Activated T-cell treated with anti-CD3 and anti-CD28 coated beads, Interleukin-2, amount 50 U/mL, for 72 hours (primary cell): Measurements from ENCODE around the gene NOS3. TPM values are rescaled to one million over a fixed set of nuclear protein-coding genes. Genes with fewer than 3 reads are reported as not detected.
A peak's percentile ranks its signal among the peaks of the same experiment; 100 is the strongest.

Experiments
- ATAC-seq, 2 donors: fragments of 150-1000 bp; cut with Tn5 transposase; replicated peaks in 1 of 2; 2 replicates each; pipeline ENCODE4 v1.10.0; 2021; ENCODE audit warnings: moderate library complexity in 2 of 2, mild to moderate bottlenecking in 1 of 2
- DNase-seq, 2 donors: peaks; one replicate each; pipeline ENCODE4 v3.0.0; 2021 to 2022; ENCODE audit warnings: mixed read lengths in 1 of 2
- H3K27ac Mint-ChIP-seq: one replicate; pipeline ENCODE4 v1.8.0; 2022; ENCODE audit warnings: mild to moderate bottlenecking, moderate library complexity, mixed read lengths
- H3K27me3 Mint-ChIP-seq: one replicate; pipeline ENCODE4 v1.8.0; 2022; ENCODE audit warnings: low read depth, mixed read lengths
- H3K36me3 Mint-ChIP-seq, 2 donors: one replicate each; pipeline ENCODE4 v1.8.0; 2022; ENCODE audit warnings: mixed read lengths in 2 of 2, mild to moderate bottlenecking in 1 of 2; ENCODE audit not compliant: insufficient read depth in 2 of 2
- H3K4me1 Mint-ChIP-seq: one replicate; pipeline ENCODE4 v1.8.0; 2022; ENCODE audit warnings: low read depth, mixed read lengths
- H3K4me3 Mint-ChIP-seq, 2 donors: one replicate each; pipeline ENCODE4 v1.8.0; 2022; ENCODE audit warnings: mild to moderate bottlenecking in 2 of 2, mixed read lengths in 2 of 2, moderate library complexity in 2 of 2
- H3K9me3 Mint-ChIP-seq, 2 donors: one replicate each; pipeline ENCODE4 v1.8.0; 2022; ENCODE audit warnings: mixed read lengths in 2 of 2
- total RNA-seq, 2 donors: library from RNA; stranded (reverse); gene quantifications; one replicate each; pipeline ENCODE4 v1.2.3, GENCODE V29; 2022

NOS3 gene
- total RNA-seq, 2 donors from 2014 or later, result 6.8 to 8.1 TPM

DNA sequence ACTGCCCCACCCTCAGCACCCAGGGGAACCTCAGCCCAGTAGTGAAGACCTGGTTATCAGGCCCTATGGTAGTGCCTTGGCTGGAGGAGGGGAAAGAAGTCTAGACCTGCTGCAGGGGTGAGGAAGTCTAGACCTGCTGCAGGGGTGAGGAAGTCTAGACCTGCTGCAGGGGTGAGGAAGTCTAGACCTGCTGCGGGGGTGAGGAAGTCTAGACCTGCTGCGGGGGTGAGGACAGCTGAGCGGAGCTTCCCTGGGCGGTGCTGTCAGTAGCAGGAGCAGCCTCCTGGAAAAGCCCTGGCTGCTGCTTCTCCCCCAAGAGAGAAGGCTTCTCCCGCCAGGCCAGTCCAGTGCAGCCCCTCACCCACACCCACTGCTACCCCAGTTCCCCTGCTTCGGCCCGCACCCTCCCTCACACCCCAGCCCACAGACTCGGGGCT is 6.3 kb downstream of the NOS3 start:
- no peak for DNase-seq
- Mint-ChIP-seq H3K27ac (no peak overlapping the region), H3K4me1 (peaks cover 12% of the 10 kb centered on the region), H3K27me3 (no peaks in the 10 kb centered on the region), H3K9me3 (peaks cover 0 to 2% of the 10 kb centered on the region in 2 donors), H3K4me3 (peak overlapping the region in 1 of 2 donors; percentile 67), H3K36me3 (peaks cover 0 to 1% of the 10 kb centered on the region in 2 donors)
- no peak for ATAC-seq

DNA sequence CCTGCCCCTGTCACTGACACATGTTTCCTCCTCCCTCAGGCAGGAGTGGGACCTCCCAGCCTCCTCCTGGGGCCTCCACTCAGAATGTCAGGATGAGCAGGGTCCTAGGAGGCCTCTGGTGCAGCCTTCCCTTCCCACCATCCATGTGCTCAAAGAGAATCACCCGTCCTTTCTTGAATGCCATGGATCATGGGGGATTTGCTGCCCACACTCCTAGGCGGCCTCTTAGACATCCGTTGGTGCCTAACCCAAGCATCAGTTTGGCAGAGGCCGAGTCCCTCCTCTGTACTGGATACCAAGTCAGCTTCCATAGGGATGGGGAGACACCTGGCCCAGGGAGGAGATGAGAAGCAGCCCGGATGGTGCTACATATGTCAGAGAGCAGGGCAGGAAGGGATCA is 7.0 kb downstream of the NOS3 start:
- H3K9me3 Mint-ChIP-seq, result no peaks in the 10 kb centered on the region
- H3K27ac Mint-ChIP-seq, result no peak overlapping the region
- H3K36me3 Mint-ChIP-seq, result no peaks in the 10 kb centered on the region
- no peaks in the 10 kb centered on the region for H3K27me3 Mint-ChIP-seq
- H3K4me1 Mint-ChIP-seq, result peaks cover 12% of the 10 kb centered on the region
- DNase-seq, result no peak
- no peak overlapping the region for H3K4me3 Mint-ChIP-seq
- ATAC-seq, result no peak

DNA sequence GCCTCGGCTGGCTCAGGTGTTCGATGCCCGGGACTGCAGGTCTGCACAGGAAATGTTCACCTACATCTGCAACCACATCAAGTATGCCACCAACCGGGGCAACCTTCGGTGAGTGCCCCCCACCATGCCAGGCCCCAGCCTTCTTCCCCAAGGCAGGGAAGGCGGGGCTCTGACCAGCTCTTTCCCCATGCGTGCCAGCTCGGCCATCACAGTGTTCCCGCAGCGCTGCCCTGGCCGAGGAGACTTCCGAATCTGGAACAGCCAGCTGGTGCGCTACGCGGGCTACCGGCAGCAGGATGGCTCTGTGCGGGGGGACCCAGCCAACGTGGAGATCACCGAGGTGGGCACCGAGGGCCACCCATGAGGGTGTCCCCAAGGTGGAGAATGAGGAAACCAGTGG is 7.5 kb downstream of the NOS3 start:
- Mint-ChIP-seq H3K27ac (no peak overlapping the region), H3K9me3 (no peaks in the 10 kb centered on the region)
- no peak for ATAC-seq

DNA sequence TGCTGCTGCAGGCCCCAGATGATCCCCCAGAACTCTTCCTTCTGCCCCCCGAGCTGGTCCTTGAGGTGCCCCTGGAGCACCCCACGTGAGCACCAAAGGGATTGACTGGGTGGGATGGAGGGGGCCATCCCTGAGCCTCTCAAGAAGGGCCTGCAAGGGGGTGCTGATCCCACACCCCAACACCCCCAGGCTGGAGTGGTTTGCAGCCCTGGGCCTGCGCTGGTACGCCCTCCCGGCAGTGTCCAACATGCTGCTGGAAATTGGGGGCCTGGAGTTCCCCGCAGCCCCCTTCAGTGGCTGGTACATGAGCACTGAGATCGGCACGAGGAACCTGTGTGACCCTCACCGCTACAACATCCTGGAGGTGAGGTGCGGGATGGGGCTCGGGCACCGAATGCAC is 8.2 kb downstream of the NOS3 start:
- DNase-seq, result no peak
- Mint-ChIP-seq H3K36me3 (no peaks in the 10 kb centered on the region), H3K27ac (no peak overlapping the region), H3K27me3 (no peaks in the 10 kb centered on the region), H3K4me1 (peaks cover 12% of the 10 kb centered on the region), H3K9me3 (no peaks in the 10 kb centered on the region), H3K4me3 (no peak overlapping the region)
- ATAC-seq, result no peak

More for the DNA sequence above, 7.5 kb downstream of the NOS3 start:
- H3K4me3 Mint-ChIP-seq, result no peak overlapping the region
- no peaks in the 10 kb centered on the region for H3K36me3 Mint-ChIP-seq
- H3K4me1 Mint-ChIP-seq, result peaks cover 12% of the 10 kb centered on the region
- H3K27me3 Mint-ChIP-seq, result no peaks in the 10 kb centered on the region
- no peak for DNase-seq

DNA sequence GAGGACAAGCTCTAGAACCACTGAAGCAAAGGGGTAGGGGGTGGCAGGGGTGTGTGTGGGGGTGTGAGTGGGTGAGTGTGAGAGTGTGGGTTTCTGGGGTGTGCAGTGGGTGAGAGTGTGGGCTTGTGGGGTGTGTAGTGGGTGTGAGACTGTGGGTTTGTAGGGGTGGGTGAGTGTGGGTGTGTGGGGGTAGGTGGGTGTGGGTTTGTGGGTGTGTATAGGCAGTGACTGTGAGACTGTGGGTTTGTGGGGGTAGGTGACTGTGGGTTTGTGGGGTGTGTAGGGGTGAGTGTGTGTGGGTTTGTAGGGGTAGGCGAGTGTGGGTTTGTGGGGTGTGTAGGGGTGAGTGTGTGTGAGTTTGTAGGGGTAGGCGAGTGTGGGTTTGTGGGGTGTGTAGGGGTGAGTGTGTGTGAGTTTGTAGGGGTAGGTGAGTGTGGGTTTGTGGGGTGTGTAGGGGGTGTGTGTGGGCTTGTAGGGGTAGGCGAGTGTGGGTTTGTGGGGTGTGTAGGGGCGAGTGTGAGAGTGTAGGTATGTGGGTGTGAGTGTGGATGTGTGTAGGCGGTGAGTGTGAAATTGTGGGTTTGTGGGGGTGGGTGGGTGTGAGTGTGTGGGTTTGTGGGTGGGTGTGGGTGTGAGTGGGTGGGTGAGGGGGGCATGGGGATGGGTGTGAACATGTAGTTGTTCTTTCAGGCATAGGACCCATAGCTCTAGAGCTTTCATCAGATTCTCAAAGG is 8.8 kb downstream of the NOS3 start:
- no peak overlapping the region for H3K27ac Mint-ChIP-seq
- H3K4me3 Mint-ChIP-seq, result no peak overlapping the region
- H3K27me3 Mint-ChIP-seq, result no peaks in the 10 kb centered on the region
- ATAC-seq (no peak), DNase-seq (no peak)
- H3K36me3 Mint-ChIP-seq, result no peaks in the 10 kb centered on the region
- no peaks in the 10 kb centered on the region for H3K9me3 Mint-ChIP-seq
- peaks cover 12% of the 10 kb centered on the region for H3K4me1 Mint-ChIP-seq

DNA sequence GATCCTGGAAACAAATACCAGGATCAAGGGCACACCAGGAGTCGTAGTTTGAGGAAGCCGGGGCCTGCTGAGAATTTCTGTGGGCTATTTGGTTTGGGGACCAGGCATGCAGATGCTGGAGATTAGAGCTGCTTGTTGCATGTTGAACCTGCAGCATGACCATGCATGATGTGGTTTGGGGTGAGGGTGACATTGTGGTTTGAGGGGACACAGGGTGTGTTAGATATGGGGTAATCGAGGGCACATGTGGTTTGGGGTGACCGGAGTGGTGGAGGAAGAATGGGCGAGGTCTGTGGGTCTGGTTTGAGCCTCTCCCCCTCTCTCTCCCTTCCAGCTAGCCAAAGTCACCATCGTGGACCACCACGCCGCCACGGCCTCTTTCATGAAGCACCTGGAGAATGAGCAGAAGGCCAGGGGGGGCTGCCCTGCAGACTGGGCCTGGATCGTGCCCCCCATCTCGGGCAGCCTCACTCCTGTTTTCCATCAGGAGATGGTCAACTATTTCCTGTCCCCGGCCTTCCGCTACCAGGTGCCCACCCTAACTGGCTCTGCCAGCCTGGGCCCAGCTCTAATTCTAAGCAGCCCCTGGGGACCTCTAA is 10.2 kb downstream of the NOS3 start:
- no peaks in the 10 kb centered on the region for H3K36me3 Mint-ChIP-seq
- no peaks in the 10 kb centered on the region for H3K27me3 Mint-ChIP-seq
- no peaks in the 10 kb centered on the region for H3K9me3 Mint-ChIP-seq
- H3K27ac Mint-ChIP-seq, result no peak overlapping the region
- peaks cover 12% of the 10 kb centered on the region for H3K4me1 Mint-ChIP-seq
- DNase-seq (no peak), ATAC-seq (no peak)
- no peak overlapping the region for H3K4me3 Mint-ChIP-seq

DNA sequence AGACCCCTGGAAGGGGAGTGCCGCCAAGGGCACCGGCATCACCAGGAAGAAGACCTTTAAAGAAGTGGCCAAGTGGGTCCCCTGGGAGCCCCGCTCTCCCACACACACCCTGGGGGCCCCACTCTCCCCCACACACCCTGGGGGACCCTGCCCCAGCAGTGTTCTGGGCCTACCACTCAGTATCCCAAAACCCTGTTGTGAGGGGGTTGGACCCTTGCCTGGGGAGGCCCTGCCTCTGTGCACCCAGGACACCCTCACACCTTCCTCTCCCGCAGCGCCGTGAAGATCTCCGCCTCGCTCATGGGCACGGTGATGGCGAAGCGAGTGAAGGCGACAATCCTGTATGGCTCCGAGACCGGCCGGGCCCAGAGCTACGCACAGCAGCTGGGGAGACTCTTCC is 10.7 kb downstream of the NOS3 start:
- Mint-ChIP-seq H3K4me3 (no peak overlapping the region), H3K36me3 (no peaks in the 10 kb centered on the region), H3K9me3 (no peaks in the 10 kb centered on the region), H3K27me3 (no peaks in the 10 kb centered on the region), H3K4me1 (peaks cover 8% of the 10 kb centered on the region), H3K27ac (no peak overlapping the region)
- DNase-seq (no peak), ATAC-seq (no peak)

DNA sequence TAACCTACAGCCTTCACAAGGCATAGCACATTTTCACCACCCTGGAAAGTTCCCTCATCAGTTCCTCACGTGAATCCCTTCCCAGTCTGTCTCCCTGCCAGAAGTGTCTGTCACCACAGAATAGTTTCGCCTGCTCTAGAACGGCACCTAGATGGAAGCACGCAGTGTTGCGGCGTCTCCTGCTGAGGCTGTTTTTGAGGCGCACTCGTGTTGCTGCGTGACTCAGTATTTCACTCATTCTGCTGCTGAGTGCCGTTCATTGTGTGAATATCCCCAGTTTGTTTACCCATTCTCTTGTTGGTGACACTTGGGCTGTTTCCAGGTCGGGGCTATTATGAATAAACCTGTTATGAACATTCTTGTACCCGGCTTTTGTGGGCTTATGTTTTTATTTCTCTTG is 12.8 kb downstream of the NOS3 start:
- no peaks in the 10 kb centered on the region for H3K9me3 Mint-ChIP-seq
- no peak for DNase-seq
- ATAC-seq, result no peak
- peaks cover 15% of the 10 kb centered on the region for H3K4me1 Mint-ChIP-seq
- no peaks in the 10 kb centered on the region for H3K27me3 Mint-ChIP-seq
- no peak overlapping the region for H3K4me3 Mint-ChIP-seq
- no peaks in the 10 kb centered on the region for H3K36me3 Mint-ChIP-seq
- H3K27ac Mint-ChIP-seq, result no peak overlapping the region

DNA sequence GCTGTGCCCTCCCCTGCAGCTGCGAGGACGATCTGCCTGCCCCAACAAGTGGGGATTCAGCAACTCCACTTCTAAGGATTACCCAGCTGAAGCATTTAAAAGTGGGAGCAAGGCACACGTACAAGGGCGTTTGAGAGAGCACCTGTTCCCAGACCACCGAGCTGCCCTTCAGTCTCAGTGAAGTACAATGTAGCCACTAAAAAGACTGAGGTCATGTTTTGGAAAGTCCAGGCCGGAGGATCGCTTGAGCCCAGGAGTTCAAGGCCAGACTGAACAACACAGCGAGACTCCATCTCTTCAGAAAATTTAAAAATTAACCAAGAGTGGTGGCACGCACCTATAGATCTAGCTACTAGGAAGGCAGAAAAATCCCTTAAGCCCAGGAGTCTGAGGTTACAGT is 14.7 kb downstream of the NOS3 start:
- no peak for DNase-seq
- H3K27me3 Mint-ChIP-seq, result no peaks in the 10 kb centered on the region
- H3K4me3 Mint-ChIP-seq, result no peak overlapping the region
- H3K9me3 Mint-ChIP-seq, result no peaks in the 10 kb centered on the region
- H3K4me1 Mint-ChIP-seq, result peaks cover 22% of the 10 kb centered on the region
- no peaks in the 10 kb centered on the region for H3K36me3 Mint-ChIP-seq
- ATAC-seq, result no peak
- H3K27ac Mint-ChIP-seq, result no peak overlapping the region

DNA sequence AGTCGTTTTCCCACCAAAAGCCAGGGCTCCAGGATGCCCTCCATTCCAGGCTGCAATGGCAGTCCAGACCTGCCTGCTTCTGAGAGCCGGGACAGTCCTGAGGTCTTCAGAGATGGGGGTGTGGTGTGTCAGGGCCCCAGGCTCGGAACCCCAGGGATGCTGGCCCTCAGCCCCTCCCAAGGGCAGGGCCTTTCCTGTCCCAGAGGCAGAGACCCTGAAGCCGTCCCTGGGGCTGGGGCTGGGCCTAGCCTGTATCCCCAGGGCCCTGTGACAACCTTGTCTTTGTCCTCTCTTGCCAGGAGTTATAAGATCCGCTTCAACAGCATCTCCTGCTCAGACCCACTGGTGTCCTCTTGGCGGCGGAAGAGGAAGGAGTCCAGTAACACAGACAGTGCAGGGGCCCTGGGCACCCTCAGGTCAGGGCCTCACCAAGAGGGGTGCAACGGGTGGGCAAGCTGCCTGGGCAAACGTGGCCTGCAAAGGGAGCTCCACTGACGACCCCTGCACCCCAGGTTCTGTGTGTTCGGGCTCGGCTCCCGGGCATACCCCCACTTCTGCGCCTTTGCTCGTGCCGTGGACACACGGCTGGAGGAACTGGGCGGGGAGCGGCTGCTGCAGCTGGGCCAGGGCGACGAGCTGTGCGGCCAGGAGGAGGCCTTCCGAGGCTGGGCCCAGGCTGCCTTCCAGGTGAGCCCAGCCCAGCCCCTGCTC is 15.9 kb downstream of the NOS3 start:
- H3K9me3 Mint-ChIP-seq, result no peaks in the 10 kb centered on the region
- H3K4me1 Mint-ChIP-seq, result peaks cover 34% of the 10 kb centered on the region
- H3K36me3 Mint-ChIP-seq, result no peaks in the 10 kb centered on the region
- no peak overlapping the region for H3K27ac Mint-ChIP-seq
- ATAC-seq (no peak), DNase-seq (no peak)
- H3K4me3 Mint-ChIP-seq, result no peak overlapping the region
- no peaks in the 10 kb centered on the region for H3K27me3 Mint-ChIP-seq

DNA sequence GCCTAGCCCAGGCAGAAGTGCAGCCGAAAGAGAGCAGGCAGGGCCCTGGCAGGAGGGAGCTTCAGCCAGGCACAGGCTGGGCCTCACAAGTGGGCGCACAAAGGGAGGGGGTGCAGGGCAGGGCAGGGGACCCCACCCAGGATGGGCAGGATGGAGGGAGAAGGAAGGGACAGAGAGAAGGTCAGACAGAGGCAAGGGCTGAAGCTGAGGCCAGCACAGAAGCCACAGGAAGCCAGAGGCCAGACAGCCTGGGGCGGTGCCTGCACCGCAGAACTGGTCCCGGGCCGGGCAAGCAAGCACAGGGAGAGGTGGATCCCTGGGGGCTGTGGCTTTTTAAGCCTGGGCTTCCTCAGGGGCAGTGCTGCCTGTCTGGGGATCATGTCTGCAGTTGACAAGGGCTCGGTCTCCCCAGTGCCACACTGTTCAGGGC is 16.7 kb downstream of the NOS3 start:
- no peaks in the 10 kb centered on the region for H3K36me3 Mint-ChIP-seq
- DNase-seq (no peak), ATAC-seq (peak in 1 of 2 donors; percentile 8)
- no peaks in the 10 kb centered on the region for H3K27me3 Mint-ChIP-seq
- H3K4me1 Mint-ChIP-seq, result peaks cover 42% of the 10 kb centered on the region
- H3K4me3 Mint-ChIP-seq, result peak overlapping the region; percentile 72 to 83
- H3K27ac Mint-ChIP-seq, result no peak overlapping the region
- no peaks in the 10 kb centered on the region for H3K9me3 Mint-ChIP-seq

DNA sequence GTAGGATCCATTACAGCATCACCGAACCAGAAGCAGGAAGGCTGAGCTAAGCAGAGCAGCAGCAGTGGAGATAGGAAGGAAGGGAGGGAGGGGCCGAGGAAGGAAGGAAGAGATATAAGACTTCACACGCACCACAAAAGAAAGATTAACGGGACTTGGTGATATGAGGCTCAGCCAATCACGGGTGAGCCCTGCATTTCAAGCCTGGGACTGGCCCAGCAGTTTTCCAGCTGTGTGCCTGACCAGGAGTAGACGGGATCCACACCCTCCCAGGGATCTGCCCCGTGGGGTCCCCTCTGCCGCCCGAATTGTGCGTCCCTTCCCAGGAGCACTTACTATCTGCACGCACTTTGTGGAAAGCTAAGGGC is 17.3 kb downstream of the NOS3 start:
- H3K36me3 Mint-ChIP-seq, result no peaks in the 10 kb centered on the region
- H3K4me1 Mint-ChIP-seq, result peaks cover 48% of the 10 kb centered on the region
- DNase-seq (no peak), ATAC-seq (peak; percentile 16 to 29)
- no peaks in the 10 kb centered on the region for H3K27me3 Mint-ChIP-seq
- peak overlapping the region; percentile 72 to 83 for H3K4me3 Mint-ChIP-seq
- no peaks in the 10 kb centered on the region for H3K9me3 Mint-ChIP-seq
- peak overlapping the region; percentile 55 for H3K27ac Mint-ChIP-seq

DNA sequence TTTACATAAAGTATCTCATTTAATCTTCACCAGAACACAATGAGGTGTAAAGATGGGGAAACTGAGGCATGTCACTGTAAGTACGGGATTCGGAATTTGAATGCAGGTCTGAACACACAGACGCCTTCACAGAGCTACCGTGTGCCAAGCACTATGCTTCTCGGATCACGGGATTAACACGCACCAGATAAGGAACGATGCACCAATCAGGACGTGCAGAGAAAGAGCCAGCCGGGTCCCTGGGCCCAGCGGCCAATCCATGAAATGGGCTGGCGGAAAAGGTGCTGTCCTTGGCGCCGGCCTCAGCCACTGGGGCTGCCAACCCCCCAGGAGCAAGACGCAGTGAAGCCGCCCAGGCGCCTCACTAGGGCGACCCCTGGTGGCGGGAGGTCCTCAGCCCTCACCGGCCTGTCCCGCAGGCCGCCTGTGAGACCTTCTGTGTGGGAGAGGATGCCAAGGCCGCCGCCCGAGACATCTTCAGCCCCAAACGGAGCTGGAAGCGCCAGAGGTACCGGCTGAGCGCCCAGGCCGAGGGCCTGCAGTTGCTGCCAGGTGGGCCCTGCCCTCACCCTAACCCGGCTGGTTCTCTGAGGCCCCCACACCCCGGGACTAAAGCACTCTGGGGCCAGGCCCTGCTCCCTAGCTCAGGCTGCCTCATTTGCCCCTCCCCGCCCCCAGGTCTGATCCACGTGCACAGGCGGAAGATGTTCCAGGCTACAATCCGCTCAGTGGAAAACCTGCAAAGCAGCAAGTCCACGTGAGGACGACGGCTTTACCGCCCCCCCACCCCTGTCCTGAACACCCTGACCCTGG is 17.9 kb downstream of the NOS3 start:
- H3K4me3 Mint-ChIP-seq, result peak overlapping the region; percentile 72 to 83
- no peaks in the 10 kb centered on the region for H3K27me3 Mint-ChIP-seq
- peak; percentile 59 to 80 for ATAC-seq
- peak overlapping the region; percentile 55 for H3K27ac Mint-ChIP-seq
- DNase-seq, result peak; percentile 80 to 88
- H3K9me3 Mint-ChIP-seq, result no peaks in the 10 kb centered on the region
- no peaks in the 10 kb centered on the region for H3K36me3 Mint-ChIP-seq
- H3K4me1 Mint-ChIP-seq, result peaks cover 48% of the 10 kb centered on the region
